GM19025 (cell line): ENCODE measurements around the gene ZNF385D.
"Not testable (repeated sequence)": the region's sequence is repeated elsewhere in the genome, so short reads cannot be mapped to it uniquely, and the experiment has no call there.

Experiments used
- ATAC-seq: cut with Tn5 transposase; IDR thresholded peaks from one replicate; pipeline ENCODE4 v1.9.1; 2021; ENCODE audit warnings: mild to moderate bottlenecking, low read depth, moderate library complexity; ENCODE audit not compliant: unreplicated experiment

The ZNF385D gene

DNA sequence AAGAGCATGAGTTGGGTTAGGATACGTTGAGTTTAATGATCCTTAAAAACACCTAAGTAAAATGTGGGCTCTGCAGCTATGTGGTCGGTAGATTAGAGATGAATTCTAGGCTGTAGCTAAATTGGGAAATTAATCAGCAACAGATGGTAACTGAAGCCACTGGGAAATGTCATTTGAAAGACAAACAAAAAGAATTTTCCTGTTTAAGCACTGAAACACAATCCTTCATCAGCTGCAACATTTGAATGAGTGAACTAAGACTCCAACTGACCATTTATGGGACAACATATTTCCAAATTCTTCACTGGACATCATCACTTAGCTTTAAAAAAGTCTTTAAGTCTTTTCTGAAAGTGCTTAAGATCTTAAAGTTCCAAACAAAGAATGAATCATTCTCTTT, 226.9 kb downstream of the ZNF385D start:
- no peak for ATAC-seq

DNA sequence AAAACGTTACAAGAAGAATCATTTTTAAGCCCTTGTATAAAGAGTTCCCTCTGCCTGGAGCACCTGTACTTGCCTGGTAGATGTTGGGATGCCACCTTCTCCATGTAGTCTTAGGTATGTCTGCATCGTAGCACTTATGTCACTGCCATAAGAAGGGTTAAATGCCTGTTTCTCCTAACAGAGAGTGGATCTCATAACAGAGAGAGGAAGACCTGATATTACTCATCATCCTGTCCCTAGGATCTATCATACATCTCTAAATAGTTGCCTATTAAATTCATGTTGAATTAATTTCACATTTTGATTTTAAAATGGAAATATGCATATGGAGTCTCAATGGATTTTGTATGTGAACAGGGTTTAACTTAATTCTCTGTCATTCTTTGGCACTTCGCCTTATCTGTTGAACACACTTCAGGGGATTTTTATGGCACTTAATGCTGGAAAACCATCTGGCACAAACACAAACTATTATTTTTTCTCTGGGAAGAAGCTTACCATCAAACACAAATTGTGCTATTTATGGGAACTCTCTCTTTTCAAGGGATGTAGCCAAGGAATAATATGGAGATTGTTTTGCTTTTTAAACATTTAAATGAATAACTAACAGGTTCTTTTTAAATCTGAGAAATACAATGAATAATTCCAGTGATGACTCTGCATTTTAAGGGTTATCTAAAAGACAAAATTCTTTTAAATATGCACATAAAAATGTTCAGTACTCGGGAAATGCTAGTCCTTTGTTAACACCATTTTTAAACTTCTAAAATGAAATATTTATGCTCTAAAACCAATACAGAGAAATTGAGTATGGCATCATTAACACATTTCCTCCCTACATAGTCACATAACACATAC, 230.7 kb downstream of the ZNF385D start:
- no peak for ATAC-seq

DNA sequence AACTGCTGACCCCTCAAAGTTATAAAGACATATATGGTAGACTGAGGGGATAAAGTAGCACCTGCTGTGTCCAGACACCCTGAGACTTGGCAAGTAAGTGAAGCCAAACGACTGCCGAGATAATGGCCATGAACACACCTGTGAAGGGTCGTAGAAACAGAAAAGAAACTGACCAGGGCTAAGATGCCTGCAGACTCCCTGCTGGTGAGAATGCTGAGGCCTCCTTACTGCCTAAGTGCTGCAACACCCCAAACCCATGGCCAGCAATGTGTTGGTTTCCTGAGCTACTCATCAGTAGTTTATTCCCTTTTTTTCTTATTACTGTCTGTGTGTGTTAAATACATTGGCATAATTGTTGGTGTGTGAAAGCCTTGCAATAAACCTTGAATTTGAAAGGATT, 233.8 kb downstream of the ZNF385D start:
- ATAC-seq = no peak

DNA sequence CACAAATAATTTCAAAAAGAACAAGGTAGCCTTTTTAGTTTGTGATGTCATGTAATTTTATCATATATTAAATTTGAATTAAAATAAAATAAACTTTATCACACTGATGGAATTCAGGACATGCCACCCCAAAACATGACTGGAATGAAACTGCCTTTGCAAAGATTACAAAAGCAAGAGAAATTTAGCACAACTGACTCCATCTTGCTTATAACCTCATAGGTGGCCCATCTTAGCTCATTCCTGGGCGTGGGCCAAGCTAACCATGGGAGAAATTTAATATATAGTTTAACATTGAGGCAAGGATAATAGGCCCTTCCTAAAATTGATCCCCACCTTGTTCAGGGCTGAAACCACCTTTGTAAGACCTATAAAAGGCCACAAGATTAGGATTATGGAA, 235.6 kb downstream of the ZNF385D start:
- no peak for ATAC-seq

DNA sequence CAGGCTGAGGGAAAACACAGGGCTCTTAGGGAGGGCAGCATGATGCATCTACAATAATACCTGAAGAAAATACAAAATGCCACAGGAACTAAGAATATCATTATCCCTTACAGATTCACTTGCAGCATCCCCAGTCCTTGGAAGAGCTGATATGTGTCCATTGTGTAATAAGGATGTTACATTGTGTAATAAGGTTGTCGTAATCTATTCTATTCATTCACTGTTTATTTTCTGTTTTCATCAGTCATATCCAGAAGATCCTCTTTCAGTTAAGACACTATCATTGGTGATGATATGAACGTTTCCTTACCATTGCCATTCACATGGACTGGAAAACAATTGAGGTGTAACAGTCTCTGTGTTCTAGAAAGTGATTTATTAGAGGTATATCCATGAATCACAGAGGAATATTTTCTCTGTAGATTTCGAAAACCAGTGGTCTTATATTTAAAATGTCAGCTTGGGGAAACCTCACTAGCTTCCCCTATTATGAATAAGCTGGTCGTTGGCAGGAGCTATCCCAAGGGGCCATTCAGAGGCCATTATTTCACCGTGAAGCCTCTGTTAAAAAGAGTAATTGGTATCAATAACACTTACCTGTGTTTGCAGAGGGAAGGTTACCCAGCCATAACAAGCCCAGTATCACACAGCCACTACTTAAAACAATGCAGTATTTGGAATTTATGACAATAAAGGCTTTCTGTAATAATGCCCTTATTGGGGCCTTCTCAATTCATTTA, 241.1 kb downstream of the ZNF385D start:
- ATAC-seq = no peak

DNA sequence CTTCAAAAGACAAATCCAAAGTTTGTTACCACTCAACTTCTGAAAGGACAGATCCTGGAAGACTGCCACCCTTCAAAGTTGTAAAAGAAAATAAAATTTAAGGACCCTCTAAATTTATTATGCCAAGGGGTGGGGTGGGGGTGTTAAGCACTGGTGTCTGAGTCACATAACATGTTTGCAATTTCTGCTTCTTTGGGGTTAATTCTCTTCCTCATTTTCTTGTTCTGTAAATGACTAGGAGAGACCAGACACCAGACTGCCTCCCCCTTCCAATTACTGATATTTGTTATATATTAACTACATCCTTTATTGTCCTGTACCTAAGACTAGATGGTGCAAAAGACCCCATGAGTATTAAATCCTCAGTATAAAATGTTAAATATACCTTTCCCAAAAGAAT, 242.8 kb downstream of the ZNF385D start:
- ATAC-seq = no peak

DNA sequence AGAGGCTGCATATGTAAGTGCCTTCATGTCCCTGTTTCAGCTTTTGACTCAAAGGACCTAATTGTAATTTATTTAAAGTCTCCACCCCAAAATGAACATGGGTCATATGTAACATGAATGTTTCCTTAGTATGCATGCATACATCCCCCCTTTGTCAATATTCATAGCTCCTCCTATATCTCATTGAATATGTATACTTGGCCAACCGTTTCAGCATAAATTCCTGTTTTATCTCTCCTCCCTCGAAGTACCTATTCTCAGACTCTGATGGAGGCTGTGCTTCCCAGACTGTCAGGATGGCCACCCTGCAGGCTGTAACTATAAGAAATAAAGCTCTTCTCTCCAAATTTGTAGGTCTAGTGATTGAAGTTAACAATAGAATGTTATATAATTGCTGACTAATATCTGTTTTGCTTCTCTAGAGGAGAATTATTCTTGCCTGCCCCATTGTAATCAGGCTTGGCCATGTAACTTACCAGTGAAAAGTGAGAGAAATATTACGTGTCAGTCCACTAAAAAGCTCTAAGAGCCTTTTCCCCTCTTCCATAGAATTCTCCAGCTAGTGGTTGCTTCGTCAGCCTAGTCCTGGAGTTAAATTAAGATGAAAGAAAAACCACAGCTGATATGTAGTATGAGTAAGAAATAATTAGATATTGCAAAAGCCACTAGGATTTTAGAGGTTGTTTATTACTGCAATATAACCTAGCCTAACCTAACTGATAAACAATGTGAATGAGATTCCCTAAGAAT, 245.1 kb downstream of the ZNF385D start:
- no peak for ATAC-seq

DNA sequence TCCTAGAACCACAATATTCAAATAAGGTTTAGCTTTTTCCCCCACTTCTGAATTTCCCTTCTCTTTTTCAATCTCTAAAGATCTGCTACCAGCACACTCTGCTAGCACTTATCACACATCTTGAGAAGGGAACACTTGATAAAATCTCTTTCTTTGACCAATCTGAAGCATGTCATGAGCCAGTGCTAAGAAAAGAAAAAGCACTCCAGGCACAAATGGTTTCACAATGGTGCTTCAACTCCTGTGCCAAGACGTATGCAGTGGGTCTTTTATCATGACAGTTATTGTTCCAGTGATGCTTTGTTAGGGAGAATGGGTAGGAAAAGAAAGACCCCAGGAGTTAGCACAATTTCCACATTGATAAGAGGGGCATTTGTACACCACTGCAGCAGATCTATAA, 248.4 kb downstream of the ZNF385D start:
- ATAC-seq = no peak

DNA sequence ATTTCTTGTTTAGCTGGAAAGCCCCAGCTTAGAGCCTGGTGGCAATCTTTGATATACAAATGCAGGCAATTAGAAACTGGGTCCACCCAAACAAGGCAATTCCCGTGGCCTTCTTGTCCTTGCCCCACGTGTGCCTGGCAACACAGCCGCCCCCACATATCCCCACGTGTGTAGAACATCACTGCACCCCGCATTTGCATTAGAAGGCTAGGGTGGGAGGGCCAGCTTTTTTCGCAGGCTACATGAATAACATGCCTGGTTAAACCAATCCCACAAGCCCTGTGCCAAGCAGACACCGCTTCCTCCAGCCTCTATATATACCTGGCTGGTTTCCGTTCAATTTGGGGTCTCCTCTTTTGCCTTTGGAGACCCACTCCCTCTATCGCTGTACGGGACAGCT, 250.2 kb downstream of the ZNF385D start:
- no peak for ATAC-seq

DNA sequence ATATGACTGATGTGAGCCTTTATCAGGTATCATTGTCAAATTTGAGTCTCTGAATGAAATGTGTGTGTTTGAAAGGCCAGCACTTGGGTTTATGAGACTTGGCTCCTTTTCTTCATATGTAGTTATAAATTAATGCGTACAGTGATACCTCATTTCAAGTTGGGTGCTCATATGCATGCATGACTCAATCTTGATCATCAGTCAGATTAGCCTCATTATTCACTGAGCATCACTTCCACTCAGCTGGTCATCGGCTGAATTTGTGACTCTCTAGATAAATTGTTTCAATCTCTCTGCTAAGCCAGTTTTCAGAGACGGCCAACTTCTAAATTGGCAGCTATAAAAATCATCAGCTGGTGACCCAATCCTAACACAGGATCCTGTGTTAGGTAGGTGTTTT, 260.3 kb downstream of the ZNF385D start:
- ATAC-seq = not testable (repeated sequence)

DNA sequence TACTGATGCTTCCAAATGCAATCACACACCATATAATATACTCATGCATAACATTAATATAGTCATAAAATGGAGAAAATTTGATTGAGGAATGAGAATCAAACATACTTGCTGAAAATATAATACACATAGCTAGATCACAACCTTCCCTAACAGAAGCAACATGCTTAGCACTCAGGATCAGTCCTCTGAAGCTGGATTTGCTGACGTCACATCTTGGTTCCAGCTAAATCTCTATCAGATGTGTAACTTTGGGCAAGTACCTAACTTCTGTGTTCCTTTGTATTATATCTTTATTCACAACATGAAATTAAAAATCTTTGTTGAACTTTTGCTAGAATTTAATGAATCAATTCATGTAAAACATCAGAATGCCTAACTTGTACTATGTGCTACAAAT, 263.5 kb downstream of the ZNF385D start:
- no peak for ATAC-seq

DNA sequence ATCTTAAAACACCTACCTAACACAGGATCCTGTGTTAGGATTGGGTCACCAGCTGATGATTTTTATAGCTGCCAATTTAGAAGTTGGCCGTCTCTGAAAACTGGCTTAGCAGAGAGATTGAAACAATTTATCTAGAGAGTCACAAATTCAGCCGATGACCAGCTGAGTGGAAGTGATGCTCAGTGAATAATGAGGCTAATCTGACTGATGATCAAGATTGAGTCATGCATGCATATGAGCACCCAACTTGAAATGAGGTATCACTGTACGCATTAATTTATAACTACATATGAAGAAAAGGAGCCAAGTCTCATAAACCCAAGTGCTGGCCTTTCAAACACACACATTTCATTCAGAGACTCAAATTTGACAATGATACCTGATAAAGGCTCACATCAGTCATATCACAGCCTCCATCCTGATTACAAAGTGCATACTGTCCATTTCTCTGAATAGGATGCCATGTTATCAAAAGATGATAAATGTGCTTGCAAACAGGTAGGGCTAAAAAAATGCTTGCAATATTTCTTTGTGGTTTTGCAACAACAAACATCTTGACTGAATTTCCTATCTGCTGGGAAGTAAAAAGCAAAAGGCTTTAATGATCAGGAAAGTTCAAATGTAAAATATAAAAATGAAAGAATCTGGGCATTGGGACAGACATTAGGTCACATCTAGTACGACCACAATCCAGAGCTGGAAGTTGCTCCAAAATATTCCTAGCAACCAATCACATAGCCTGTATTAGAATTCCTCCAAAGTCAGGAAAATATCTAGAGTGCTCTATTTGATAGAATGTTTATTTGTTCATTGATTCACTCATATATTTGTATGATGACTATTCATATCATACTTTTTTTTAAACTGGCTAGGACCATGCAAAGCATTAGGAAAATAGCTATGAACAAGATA, 264.7 kb downstream of the ZNF385D start:
- ATAC-seq = not testable (repeated sequence)

DNA sequence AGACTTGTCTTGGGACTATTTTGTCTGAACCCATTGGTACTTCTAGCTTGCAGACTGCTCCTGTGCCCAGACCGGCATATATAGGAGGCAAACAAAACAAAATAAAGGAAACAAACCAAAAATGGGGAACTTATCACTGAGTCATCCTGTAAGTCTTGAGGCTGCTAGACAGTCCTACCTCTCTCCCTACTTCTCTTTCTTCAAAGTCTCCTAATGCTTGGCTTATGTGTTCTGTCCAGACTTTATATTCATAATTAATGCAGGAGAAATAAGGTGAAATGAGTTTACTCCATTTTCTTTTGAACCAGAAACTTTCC, 266.2 kb downstream of the ZNF385D start:
- ATAC-seq = no peak

DNA sequence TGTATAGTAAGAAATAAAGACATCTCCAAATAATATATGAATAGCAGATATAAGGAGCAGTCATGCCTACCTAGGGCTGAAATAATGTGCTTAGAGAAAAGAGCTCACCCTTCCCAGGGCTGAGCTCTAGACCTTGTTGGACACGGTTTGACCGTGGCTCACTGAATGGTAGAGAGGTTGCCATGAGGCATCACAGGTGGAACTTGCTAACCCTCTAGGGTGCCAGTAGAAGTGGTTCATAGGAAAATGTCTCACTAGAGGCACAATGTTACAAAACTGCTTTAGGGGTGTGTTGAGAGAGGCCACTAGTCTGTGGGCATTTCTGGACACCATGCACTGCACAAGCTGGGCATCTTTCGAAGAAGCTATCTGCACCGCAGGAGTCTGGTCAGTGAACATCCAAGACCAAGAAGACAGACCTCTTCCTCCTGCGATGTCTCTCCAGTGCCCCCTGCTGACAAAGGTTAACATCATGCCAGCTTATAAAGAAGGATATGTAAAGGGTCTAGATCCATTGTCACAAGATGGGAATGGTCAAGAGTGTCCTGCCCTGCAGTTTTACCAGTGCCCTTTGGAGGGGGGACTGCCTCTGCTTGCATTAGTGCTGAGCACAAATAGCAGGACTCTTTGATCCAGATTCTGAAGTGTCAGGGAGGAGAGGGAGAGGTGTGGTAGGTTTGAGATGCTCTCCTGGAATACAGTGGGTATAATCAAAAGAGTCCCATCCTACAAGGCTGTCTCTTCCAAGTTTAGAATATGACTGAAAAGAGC, 266.8 kb downstream of the ZNF385D start:
- ATAC-seq = no peak

DNA sequence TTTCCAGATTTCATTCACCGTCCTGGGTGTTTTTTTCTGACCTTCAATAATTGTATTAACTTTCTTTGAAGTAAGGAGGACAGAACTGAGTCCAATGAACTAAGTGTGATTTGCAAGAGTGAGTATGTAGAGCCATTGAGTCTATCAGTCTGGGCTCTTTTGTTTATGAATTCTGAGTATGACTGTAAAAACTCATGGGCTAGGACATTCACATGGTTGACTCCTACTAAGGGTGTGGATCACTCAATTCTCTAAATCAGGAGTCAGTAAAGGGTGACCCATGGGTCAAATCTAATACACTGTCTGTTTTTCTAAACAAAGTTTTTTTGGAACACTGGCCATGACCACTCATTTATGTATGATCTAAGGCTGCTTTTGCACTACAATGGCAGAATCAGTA, 269.0 kb downstream of the ZNF385D start:
- no peak for ATAC-seq

DNA sequence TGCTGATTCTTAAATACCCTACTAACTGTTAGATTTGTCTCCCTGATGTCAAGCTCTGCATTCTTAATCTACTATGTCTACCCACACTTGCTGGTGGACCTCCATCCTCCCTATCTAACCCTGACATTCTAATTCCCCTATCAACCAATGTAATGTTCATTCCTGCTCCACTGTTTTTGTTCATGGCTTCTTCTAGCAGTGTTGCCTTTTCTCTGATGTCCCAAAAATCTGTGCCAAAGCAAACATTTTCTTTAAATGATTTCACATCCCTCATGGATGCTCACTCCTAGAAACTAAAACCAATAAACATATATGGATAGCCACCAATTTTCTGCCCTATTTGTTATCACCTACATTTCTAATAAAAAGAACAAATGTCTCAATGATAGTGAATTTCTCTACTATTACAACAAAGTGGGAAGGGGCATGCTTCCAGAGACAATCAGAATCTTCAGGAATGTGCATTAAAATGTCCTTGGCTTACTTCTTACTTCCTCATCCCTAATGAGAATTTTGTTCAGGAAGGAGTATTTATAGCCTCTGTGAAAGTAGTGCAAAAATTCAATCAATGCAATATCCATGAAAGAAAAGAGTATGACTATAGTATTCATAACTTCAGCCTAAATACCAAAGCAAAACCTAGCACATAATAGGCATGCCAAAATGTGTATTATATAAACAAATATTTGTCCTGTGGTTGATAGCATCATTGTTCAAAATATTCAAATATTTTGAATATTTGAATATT, 273.3 kb downstream of the ZNF385D start:
- no peak for ATAC-seq

DNA sequence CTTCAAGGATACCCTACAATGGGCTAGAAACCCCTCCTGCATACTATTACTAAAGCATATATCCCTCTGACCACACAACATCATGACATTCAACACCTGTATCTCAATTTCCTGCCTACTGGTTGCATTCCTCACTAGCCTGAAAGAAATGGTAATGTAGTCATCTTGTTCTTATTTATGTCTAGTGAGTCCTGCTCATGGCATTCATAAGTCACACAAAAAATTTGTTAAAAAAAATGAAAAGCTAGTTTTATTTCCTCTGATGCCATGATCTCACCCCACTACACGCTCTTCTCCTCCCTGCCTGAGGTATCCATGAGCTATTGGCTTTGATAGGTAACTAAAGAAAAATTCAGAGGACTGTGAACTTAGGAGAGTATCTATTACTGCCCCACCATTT, 284.5 kb downstream of the ZNF385D start:
- no peak for ATAC-seq

DNA sequence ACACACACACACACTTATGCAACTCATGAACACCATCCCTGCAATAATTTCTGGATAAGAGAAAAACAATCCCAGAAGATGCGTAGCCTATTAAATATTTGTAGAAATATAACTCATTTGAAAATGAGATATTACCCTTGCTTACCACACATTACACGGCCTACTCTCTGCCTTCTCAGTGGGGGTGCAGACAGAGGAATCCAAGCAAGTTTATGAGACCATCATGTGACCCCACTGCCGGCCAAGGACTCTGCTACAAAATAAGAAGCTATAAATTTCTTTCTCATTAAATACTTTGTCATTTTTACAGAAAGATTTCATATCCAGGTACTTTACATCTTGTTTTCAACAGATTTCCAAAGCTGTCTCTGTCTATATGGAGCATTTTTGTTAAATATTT, 286.3 kb downstream of the ZNF385D start:
- no peak for ATAC-seq

DNA sequence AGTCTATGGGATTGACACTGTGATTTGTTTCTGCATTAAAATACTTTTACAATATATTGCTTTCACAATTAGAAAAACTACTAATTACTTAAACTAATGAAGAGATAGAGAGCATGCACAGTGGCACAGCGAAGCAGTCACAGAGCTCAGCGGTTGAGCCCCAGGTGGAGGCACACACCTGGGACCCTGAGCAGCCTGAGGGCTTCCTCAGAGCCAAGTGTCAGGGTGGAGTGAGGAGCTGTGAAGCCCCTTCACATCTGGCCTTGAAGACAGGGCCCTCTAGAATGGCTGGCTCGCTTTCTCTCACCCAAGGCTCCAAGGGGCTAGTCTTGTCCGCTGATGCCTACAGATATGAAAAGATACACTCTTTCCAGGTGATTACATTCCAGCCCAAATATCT, 287.7 kb downstream of the ZNF385D start:
- no peak for ATAC-seq
